ENCODE data around the gene CLIP1. TPM values are rescaled to one million over a fixed set of nuclear protein-coding genes. Genes with fewer than 3 reads are reported as not detected.

CLIP1 gene
- total RNA-seq, 2 experiments from 2014 or later: 11.2 to 25.6 TPM

DNA sequence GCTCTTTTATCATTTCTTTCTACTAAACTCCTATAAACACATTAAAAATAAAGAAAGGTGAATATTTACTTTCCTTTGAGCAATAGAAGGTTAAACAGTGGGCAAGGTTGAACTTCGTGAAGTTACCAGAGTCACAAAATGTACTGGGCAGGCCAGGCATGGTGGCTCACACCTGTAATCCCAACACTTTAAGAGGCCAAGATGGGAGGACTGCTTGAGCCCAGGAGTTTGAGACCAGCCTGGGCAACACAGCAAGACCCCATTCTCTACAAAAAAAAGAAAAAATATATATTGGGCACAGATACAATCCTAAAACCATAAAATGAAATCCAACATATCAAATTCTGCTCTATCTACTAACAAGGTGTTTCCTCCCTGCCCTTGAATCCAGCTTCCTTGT, 95.5 kb downstream of the CLIP1 start:
- Histone ChIP-seq H3K4me3 (ENCODE audit: low read depth, low read length, poor library complexity, severe bottlenecking) (no peak overlapping the region), H3K27ac (ENCODE audit: low read depth, low read length, poor library complexity, severe bottlenecking) (no peak overlapping the region), H3K9me2 (ENCODE audit: insufficient read depth, low read length) (no peaks in the 10 kb centered on the region), H3K4me2 (ENCODE audit: low read length) (no peak overlapping the region), H3K79me2 (ENCODE audit: insufficient read depth, low read depth, low read length) (no peaks in the 10 kb centered on the region), H2AFZ (ENCODE audit: low read length) (no peak overlapping the region), H3K36me3 (ENCODE audit: insufficient read depth, low read length) (peaks cover 20% of the 10 kb centered on the region; the same call in 1 of the 2 replicates), H4K20me1 (ENCODE audit: insufficient read depth, low read length) (no peaks in the 10 kb centered on the region), H3K9me3 (ENCODE audit: low read length) (no peaks in the 10 kb centered on the region), H3K4me1 (ENCODE audit: insufficient read depth, low read length, poor library complexity, severe bottlenecking) (no peaks in the 10 kb centered on the region)
- intact Hi-C loops (cut with micrococcal nuclease; ENCODE audit: unreplicated experiment): no loop called here
- no peak for DNase-seq (ENCODE audit: low spot score)
- no TSS peak for BruUV-seq (replicated peaks)
- CTCF ChIA-PET (ENCODE audit: unreplicated experiment): no interaction called here
- no peak for TF ChIP-seq EZH2phosphoT487 (IDR thresholded peaks at IDR 0.05; ENCODE audit: borderline replicate concordance, low read depth, low read length)
- TF ChIP-seq, protein P1, sequence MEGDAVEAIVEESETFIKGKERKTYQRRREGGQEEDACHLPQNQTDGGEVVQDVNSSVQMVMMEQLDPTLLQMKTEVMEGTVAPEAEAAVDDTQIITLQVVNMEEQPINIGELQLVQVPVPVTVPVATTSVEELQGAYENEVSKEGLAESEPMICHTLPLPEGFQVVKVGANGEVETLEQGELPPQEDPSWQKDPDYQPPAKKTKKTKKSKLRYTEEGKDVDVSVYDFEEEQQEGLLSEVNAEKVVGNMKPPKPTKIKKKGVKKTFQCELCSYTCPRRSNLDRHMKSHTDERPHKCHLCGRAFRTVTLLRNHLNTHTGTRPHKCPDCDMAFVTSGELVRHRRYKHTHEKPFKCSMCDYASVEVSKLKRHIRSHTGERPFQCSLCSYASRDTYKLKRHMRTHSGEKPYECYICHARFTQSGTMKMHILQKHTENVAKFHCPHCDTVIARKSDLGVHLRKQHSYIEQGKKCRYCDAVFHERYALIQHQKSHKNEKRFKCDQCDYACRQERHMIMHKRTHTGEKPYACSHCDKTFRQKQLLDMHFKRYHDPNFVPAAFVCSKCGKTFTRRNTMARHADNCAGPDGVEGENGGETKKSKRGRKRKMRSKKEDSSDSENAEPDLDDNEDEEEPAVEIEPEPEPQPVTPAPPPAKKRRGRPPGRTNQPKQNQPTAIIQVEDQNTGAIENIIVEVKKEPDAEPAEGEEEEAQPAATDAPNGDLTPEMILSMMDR (conservative IDR thresholded peaks at IDR 0.05; ENCODE audit: low read length): no peak
- POLR2A ChIA-PET: interaction anchor here (0.6 kb wide), 1 partner anchor 352 kb away, joined by 3 read pairs; no protein-coding TSS in a partner anchor

DNA sequence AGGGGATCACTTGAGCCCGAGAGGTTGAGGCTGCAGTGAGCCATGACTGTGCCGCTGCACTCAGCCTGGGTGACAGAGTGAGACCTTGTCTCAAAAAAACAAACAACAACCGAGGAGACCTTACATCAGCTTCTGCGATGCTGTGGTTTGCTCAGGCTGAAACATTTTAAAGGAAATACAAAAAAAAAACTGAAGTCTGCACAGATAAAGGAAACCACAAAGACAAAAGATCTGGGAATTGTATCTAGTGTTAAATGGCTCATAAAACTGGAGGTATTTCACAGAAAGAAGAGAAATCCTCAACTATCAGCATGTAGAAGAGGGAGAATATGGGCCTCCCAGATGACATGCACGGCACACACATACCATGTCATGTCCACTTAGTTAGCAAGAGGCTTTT, 95.9 kb downstream of the CLIP1 start:
- POLR2A ChIA-PET: no interaction called here
- no peak overlapping the region for H2AFZ ChIP-seq (ENCODE audit: low read length)

More for the DNA sequence above, 95.9 kb downstream of the CLIP1 start:
- Histone ChIP-seq H3K4me2 (ENCODE audit: low read length) (no peak overlapping the region), H4K20me1 (ENCODE audit: insufficient read depth, low read length) (no peaks in the 10 kb centered on the region), H3K4me3 (ENCODE audit: low read depth, low read length, poor library complexity, severe bottlenecking) (no peak overlapping the region), H3K9me3 (ENCODE audit: low read length) (no peaks in the 10 kb centered on the region), H3K36me3 (ENCODE audit: insufficient read depth, low read length) (peaks cover 20% of the 10 kb centered on the region; the same call in 1 of the 2 replicates), H3K27ac (ENCODE audit: low read depth, low read length, poor library complexity, severe bottlenecking) (no peak overlapping the region), H3K79me2 (ENCODE audit: insufficient read depth, low read depth, low read length) (no peaks in the 10 kb centered on the region), H3K9me2 (ENCODE audit: insufficient read depth, low read length) (no peaks in the 10 kb centered on the region), H3K4me1 (ENCODE audit: insufficient read depth, low read length, poor library complexity, severe bottlenecking) (no peaks in the 10 kb centered on the region)
- no peak for TF ChIP-seq EZH2phosphoT487 (IDR thresholded peaks at IDR 0.05; ENCODE audit: borderline replicate concordance, low read depth, low read length)
- TF ChIP-seq, protein P1 (conservative IDR thresholded peaks at IDR 0.05; ENCODE audit: low read length): no peak
- intact Hi-C loops (cut with micrococcal nuclease; ENCODE audit: unreplicated experiment): no loop called here
- CTCF ChIA-PET (ENCODE audit: unreplicated experiment): no interaction called here
- no peak for DNase-seq (ENCODE audit: low spot score)
- no TSS peak for BruUV-seq (replicated peaks)
